Retinal pigment epithelial cell (primary cell): ENCODE data around the gene FRMPD2.
"Not testable (repeated sequence)": the region's sequence is repeated elsewhere in the genome, so short reads cannot be mapped to it uniquely, and the experiment has no call there.

Experiments used
- DNase-seq: peaks from one replicate; pipeline ENCODE4 v3.0.0-alpha.2; 2010; ENCODE audit warnings: low read depth
- H3K4me3 ChIP-seq: 2 replicates; pipeline ENCODE4 v1.5.1; 2011; ENCODE audit warnings: mild to moderate bottlenecking, low read length, control low read depth, moderate library complexity

FRMPD2 gene

DNA sequence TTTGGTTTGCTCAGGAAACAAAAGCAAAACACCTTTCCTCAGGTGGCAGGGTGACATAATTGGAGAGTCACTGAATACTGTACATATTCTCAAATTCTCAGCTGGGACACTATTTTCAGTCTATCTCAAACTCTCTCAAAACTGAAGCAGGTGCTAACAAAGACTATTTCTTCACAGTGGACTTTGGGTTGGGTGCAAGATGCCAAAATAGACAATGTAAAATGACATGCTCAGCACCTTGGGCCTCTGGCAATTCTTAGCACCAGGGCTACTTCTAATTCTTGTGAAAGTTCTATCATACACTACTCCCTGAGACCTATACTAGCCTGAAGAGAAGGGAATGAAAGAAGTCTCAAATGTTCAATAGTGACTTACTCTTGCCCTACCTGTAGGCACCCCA is 151.9 kb downstream of the FRMPD2 start:
- DNase-seq, H3K4me3 ChIP-seq: not testable (repeated sequence)

GRCh38 chr10:48110277-48110676 is 164.2 kb downstream of the FRMPD2 start:
- not testable (repeated sequence) for DNase-seq, H3K4me3 ChIP-seq
